Lung (tissue), 12 donors: Measurements from ENCODE around the gene DYNLRB2. TPM values are rescaled to one million over a fixed set of nuclear protein-coding genes. Genes with fewer than 3 reads are reported as not detected.

Experiments
- ATAC-seq: fragments of 200-7000 bp; cut with Tn5 transposase; one replicate; pipeline ENCODE4 v1.9.1; 2020; ENCODE audit warnings: moderate number of reproducible peaks; ENCODE audit not compliant: insufficient read depth, low FRiP score
- DNase-seq, 3 donors: peaks; one replicate each; pipeline ENCODE4 v3.0.0-alpha.2; 2013 to 2017
- H3K27ac ChIP-seq, 2 donors: one replicate each; pipeline ENCODE4 v1.5.1; 2013; ENCODE audit warnings: mild to moderate bottlenecking in 2 of 2, moderate library complexity in 2 of 2, control low read depth in 1 of 2, inconsistent platforms in 1 of 2, low read depth in 1 of 2, low read length in 1 of 2
- H3K27me3 ChIP-seq, 3 donors: one replicate each; pipeline ENCODE4 v1.5.1; 2013; ENCODE audit warnings: low read length in 2 of 3; ENCODE audit not compliant: control insufficient read depth in 3 of 3, insufficient read depth in 3 of 3
- H3K36me3 ChIP-seq, 4 donors: one replicate each; pipeline ENCODE4 v1.5.1; 2013; ENCODE audit warnings: low read length in 4 of 4, mild to moderate bottlenecking in 1 of 4, moderate library complexity in 1 of 4; ENCODE audit not compliant: control insufficient read depth in 4 of 4, insufficient read depth in 4 of 4
- H3K4me1 ChIP-seq, 5 donors: one replicate each; pipeline ENCODE4 v1.5.1; 2013; ENCODE audit warnings: low read length in 5 of 5, mild to moderate bottlenecking in 2 of 5, moderate library complexity in 1 of 5; ENCODE audit not compliant: control insufficient read depth in 5 of 5, insufficient read depth in 5 of 5
- H3K4me3 ChIP-seq: one replicate; pipeline ENCODE4 v1.5.1; 2013; ENCODE audit warnings: mild to moderate bottlenecking, control low read depth, moderate library complexity
- H3K9ac ChIP-seq, 2 donors: one replicate each; pipeline ENCODE4 v1.5.1; 2013; ENCODE audit warnings: low read length in 2 of 2, control low read depth in 1 of 2; ENCODE audit not compliant: insufficient read depth in 1 of 2
- H3K9me3 ChIP-seq, 4 donors: one replicate each; pipeline ENCODE4 v1.5.1; 2013; ENCODE audit warnings: low read length in 3 of 4, mild to moderate bottlenecking in 1 of 4, moderate library complexity in 1 of 4; ENCODE audit not compliant: control insufficient read depth in 4 of 4, insufficient read depth in 3 of 4
- WGBS, 2 donors: extraction: QIAGEN DNeasy Blood & Tissue Kit; methylation state at CpG; one replicate each; pipeline ENCODE4 v1.1.7; 2013; 5-methylcytosine and 5-hydroxymethylcytosine counted together
- polyA plus RNA-seq, 2 donors: library from polyadenylated mRNA; stranded (reverse); fragments of 200-250 nt; gene quantifications; one replicate each; pipeline ENCODE4 v1.2.1, GENCODE V29; 2013
- total RNA-seq, 2 donors: library from RNA; depleted of rRNA in 1 of 2; stranded (reverse); fragments of >200 nt in 1 of 2; gene quantifications; one replicate each; pipeline ENCODE4 v1.2.1, GENCODE V29; 2014 to 2021
- TF ChIP-seq, protein P1 (sequence below): IDR thresholded peaks from 2 replicates; pipeline ENCODE4 v1.5.1; 2012; ENCODE audit warnings: mild to moderate bottlenecking; ENCODE audit errors: control extremely low read depth, extremely low read depth
- donor health status: control.
- donor health status: control.
- donor health status: Bipolar disorder and iron deficiency.
- donor health status: healthy.
- donor health status: DM: yes; HTN: yes; CAD: no.

Gene DYNLRB2
- total and polyA plus RNA-seq, 4 donors = 15.8 to 20.9 (median 17.6) TPM

DNA sequence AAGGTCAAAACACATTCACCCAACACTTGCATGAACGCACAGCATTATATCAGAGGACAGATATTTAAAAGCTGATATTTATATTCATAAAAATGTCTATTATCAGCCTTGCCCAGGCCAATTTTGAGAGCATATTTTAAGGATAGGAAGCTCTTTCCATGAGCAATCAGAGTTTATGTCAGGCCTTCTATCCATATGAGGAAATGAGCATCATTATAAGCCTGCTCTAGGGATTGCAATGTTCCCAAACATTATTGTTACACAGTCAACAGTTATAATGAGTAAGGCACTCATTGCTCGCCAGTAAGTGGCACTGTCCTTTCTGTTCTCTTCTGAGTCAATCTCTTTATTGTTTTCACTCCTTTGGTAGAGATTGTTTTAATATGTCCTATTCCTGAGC, 37.7 kb upstream of the DYNLRB2 start:
- TF ChIP-seq, protein P1, sequence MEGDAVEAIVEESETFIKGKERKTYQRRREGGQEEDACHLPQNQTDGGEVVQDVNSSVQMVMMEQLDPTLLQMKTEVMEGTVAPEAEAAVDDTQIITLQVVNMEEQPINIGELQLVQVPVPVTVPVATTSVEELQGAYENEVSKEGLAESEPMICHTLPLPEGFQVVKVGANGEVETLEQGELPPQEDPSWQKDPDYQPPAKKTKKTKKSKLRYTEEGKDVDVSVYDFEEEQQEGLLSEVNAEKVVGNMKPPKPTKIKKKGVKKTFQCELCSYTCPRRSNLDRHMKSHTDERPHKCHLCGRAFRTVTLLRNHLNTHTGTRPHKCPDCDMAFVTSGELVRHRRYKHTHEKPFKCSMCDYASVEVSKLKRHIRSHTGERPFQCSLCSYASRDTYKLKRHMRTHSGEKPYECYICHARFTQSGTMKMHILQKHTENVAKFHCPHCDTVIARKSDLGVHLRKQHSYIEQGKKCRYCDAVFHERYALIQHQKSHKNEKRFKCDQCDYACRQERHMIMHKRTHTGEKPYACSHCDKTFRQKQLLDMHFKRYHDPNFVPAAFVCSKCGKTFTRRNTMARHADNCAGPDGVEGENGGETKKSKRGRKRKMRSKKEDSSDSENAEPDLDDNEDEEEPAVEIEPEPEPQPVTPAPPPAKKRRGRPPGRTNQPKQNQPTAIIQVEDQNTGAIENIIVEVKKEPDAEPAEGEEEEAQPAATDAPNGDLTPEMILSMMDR = no peak
- ATAC-seq (no peak), DNase-seq (peak in 2 of 3 donors; percentile 50 to 60)
- Histone ChIP-seq H3K27me3 (no peaks in the 10 kb centered on the region), H3K4me3 (no peak overlapping the region), H3K36me3 (no peaks in the 10 kb centered on the region), H3K9ac (no peak overlapping the region), H3K27ac (no peak overlapping the region), H3K9me3 (peaks cover 0 to 2% (median 0%) of the 10 kb centered on the region in 4 donors), H3K4me1 (peaks cover 0 to 14% (median 0%) of the 10 kb centered on the region in 5 donors)
- WGBS, 2 donors = 56 to 63% methylated on average over 2 of the region's 2 CpGs

DNA sequence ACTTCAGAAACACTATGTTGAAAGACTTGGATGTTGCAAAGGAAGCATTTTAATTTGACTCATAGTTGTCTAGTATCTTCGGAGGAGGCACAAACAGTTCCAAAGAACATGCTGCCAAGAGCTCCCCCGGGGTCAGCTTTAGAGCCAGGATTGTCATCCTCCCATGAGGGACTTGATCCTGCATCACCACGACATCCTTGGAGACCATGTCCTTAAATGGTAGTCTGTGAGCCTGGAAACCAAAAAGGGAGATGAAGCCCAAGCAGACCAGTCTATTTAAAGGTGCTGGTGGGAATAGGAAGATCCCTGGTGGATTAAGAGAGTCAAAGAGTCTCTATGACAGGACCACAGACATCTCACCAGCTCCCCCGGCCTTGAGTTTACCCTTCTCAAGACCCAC, 33.3 kb upstream of the DYNLRB2 start:
- DNase-seq (peak in 1 of 3 donors; percentile 34), ATAC-seq (no peak)
- no peaks in the 10 kb centered on the region for H3K36me3 ChIP-seq
- H3K4me1 ChIP-seq = peaks cover 0 to 7% (median 0%) of the 10 kb centered on the region in 5 donors
- H3K9me3 ChIP-seq = peaks cover 0 to under 1% (median 0%) of the 10 kb centered on the region in 4 donors
- WGBS, 2 donors = 74 to 82% methylated on average over 4 of the region's 4 CpGs
- no peak overlapping the region for H3K4me3 ChIP-seq
- H3K27me3 ChIP-seq = no peaks in the 10 kb centered on the region
- H3K9ac ChIP-seq = no peak overlapping the region
- no peak overlapping the region for H3K27ac ChIP-seq
- TF ChIP-seq, protein P1 = no peak

DNA sequence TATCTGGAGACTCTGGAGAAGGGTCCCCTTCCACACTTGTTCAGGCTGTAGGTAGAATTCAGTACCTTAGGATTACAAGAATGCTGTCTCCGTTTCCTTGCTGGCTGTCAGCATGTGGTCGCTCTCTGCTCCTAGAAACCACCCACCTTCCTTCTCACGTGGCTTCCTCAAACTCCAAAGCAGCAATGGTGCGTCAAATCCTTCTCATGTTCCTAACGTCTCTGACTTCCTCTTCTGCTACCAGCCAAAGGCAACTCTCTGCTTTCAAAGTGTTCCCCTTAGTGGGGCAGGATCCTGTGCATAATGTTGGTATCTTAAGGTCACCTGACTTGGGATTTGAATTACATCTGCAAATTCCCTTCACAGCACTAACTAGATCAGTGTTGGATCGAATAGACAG, 30.9 kb upstream of the DYNLRB2 start:
- TF ChIP-seq, protein P1 = no peak
- peaks cover 0 to 8% (median 5%) of the 10 kb centered on the region in 5 donors for H3K4me1 ChIP-seq
- ATAC-seq = no peak
- no peak for DNase-seq
- no peaks in the 10 kb centered on the region for H3K27me3 ChIP-seq
- H3K27ac ChIP-seq = no peak overlapping the region
- H3K9ac ChIP-seq = no peak overlapping the region
- H3K4me3 ChIP-seq = no peak overlapping the region
- WGBS, 2 donors = 28 to 42% methylated on average over 6 of the region's 6 CpGs
- peaks cover 0 to 2% (median 0%) of the 10 kb centered on the region in 4 donors for H3K9me3 ChIP-seq
- no peaks in the 10 kb centered on the region for H3K36me3 ChIP-seq
